Frontal cortex (tissue), 4 donors: ENCODE data around the gene CHRNG. TPM values are rescaled to one million over a fixed set of nuclear protein-coding genes. Genes with fewer than 3 reads are reported as not detected.
A peak's percentile ranks its signal among the peaks of the same experiment; 100 is the strongest.

Source experiments
- DNase-seq, 2 donors: peaks; one replicate each; pipeline ENCODE4 v3.0.0; 2012; ENCODE audit warnings: low spot score in 2 of 2
- FAIRE-seq: peaks from 2 replicates; lab custom pipeline; 2012; peaks lifted over from hg19 to GRCh38; lab: Jason Lieb, UNC
- total RNA-seq: library from RNA; depleted of rRNA; stranded (reverse); fragments of >200 nt; gene quantifications from one replicate; pipeline ENCODE4 v1.2.3, GENCODE V29; 2014
- donor health status: control.
- donor health status: control.
- donor health status: control.

CHRNG gene
- total RNA-seq = not detected

- DNase-seq (no peak), FAIRE-seq (no peak)
These were observed at the start of gene CHRNG for GRCh38 chr2:232539298-232540231. TSS of gene CHRNG (plus strand) at chr2:232539692. CDS start at chr2:232539748, 56 bp downstream.

GRCh38 chr2:232490221-232491138 lies 49.0 kb upstream of the CHRNG start:
- no peak for FAIRE-seq
- no peak for DNase-seq

- DNase-seq (no peak), FAIRE-seq (no peak)
These were observed 48.2 kb upstream of the CHRNG start for GRCh38 chr2:232491139-232491780.

GRCh38 chr2:232492236-232492848 lies 47.1 kb upstream of the CHRNG start:
- no peak for DNase-seq
- no peak for FAIRE-seq

- FAIRE-seq (no peak), DNase-seq (no peak)
These were observed 46.4 kb upstream of the CHRNG start for GRCh38 chr2:232492963-232493700.

- no peak for FAIRE-seq
- DNase-seq = no peak
These were observed 45.6 kb upstream of the CHRNG start for GRCh38 chr2:232493701-232494474.

- DNase-seq = no peak
- no peak for FAIRE-seq
These were observed 45.0 kb upstream of the CHRNG start for GRCh38 chr2:232494542-232494941.

GRCh38 chr2:232495292-232495691 lies 44.2 kb upstream of the CHRNG start:
- FAIRE-seq (no peak), DNase-seq (no peak)

GRCh38 chr2:232496501-232497270 lies 42.8 kb upstream of the CHRNG start:
- FAIRE-seq = no peak
- DNase-seq = no peak

GRCh38 chr2:232497348-232497747 lies 42.1 kb upstream of the CHRNG start:
- no peak for DNase-seq
- no peak for FAIRE-seq

GRCh38 chr2:232498452-232498851 lies 41.0 kb upstream of the CHRNG start:
- no peak for FAIRE-seq

GRCh38 chr2:232501331-232501771 lies 38.1 kb upstream of the CHRNG start:
- FAIRE-seq (no peak), DNase-seq (no peak)

More at GRCh38 chr2:232498452-232498851, 41.0 kb upstream of the CHRNG start:
- DNase-seq = no peak

GRCh38 chr2:232501794-232502390 lies 37.6 kb upstream of the CHRNG start:
- no peak for DNase-seq

GRCh38 chr2:232502511-232502910 lies 37.0 kb upstream of the CHRNG start:
- DNase-seq (no peak), FAIRE-seq (no peak)

More at GRCh38 chr2:232501794-232502390, 37.6 kb upstream of the CHRNG start:
- FAIRE-seq = no peak

GRCh38 chr2:232502911-232503808 lies 36.3 kb upstream of the CHRNG start:
- DNase-seq = peak; percentile 57 to 86
- no peak for FAIRE-seq

GRCh38 chr2:232503809-232504323 lies 35.6 kb upstream of the CHRNG start:
- FAIRE-seq = no peak
- no peak for DNase-seq
